ENCODE measurements around the gene DDOST. TPM values are rescaled to one million over a fixed set of nuclear protein-coding genes. Genes with fewer than 3 reads are reported as not detected.
A peak's percentile ranks its signal among the peaks of the same experiment; 100 is the strongest.

The DDOST gene
- polyA plus RNA-seq, 1 donor (not counting 4 experiments of a cell fraction or from before 2014, with no cell fraction given) = 263 TPM

DNA sequence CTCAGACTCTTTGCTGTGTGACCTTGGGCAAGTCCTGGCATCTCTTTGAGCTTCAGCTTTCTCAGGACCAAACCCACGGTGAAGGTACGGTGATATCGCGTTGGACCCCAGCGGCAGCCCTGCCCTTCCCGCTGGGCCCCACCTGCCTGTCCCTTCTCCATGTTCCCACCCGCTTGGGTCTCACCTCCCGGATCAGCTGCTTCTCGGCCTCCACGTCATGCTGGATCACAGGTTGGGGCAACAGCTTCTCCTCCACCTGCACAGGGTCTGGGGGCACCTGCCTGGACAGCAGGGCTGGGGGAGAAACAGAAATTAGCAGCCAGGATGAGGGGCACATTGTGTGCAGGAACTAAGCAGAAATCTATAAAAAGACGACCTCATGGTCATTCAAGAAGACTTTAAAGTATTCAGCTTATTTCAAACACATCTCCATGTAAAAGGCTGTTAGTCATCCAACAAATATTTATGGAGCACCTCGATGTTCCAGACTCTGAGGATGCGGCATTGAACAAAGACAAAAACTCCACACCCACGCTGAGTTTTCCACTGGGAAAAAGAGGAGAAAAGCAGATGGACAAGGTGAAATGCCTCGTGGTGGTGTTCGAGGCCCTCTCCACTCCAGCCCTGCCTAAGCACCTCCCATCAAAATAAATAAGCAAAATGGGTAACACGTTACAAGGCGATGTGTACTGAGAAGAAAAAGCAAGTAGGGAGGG is 37.2 kb upstream of the DDOST start:
- no peak for TF ChIP-seq EZH2 (IDR thresholded peaks at IDR 0.05; ENCODE audit: low read length)
- TF ChIP-seq, protein P1, sequence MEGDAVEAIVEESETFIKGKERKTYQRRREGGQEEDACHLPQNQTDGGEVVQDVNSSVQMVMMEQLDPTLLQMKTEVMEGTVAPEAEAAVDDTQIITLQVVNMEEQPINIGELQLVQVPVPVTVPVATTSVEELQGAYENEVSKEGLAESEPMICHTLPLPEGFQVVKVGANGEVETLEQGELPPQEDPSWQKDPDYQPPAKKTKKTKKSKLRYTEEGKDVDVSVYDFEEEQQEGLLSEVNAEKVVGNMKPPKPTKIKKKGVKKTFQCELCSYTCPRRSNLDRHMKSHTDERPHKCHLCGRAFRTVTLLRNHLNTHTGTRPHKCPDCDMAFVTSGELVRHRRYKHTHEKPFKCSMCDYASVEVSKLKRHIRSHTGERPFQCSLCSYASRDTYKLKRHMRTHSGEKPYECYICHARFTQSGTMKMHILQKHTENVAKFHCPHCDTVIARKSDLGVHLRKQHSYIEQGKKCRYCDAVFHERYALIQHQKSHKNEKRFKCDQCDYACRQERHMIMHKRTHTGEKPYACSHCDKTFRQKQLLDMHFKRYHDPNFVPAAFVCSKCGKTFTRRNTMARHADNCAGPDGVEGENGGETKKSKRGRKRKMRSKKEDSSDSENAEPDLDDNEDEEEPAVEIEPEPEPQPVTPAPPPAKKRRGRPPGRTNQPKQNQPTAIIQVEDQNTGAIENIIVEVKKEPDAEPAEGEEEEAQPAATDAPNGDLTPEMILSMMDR (optimal IDR thresholded peaks at IDR 0.05 in 1 of 3, IDR thresholded peaks at IDR 0.05 in 1 of 3, conservative IDR thresholded peaks at IDR 0.05 in 1 of 3; ENCODE audit: extremely low read depth in 1 of 3, insufficient read depth in 2 of 3, low read length in 3 of 3) = no peak
- Histone ChIP-seq H3K79me2 (ENCODE audit: control insufficient read depth, insufficient read depth, low read length) (no peaks in the 10 kb centered on the region), H4K20me1 (ENCODE audit: control insufficient read depth, extremely low read depth, insufficient read depth, low read length) (no peaks in the 10 kb centered on the region), H3K4me2 (ENCODE audit: control insufficient read depth, extremely low read depth, insufficient read depth, low read depth, low read length) (peak overlapping the region; percentile 18), H2AFZ (ENCODE audit: control insufficient read depth, low read length) (no peak overlapping the region), H3K4me3 (ENCODE audit: control insufficient read depth in 2 of 3, extremely low read depth in 1 of 3, insufficient read depth in 2 of 3, low read depth in 1 of 3, low read length in 3 of 3) (no peak overlapping the region), H3K9me1 (ENCODE audit: control insufficient read depth, extremely low read depth, insufficient read depth, low read length) (no peaks in the 10 kb centered on the region), H3K9me3 (ENCODE audit: control insufficient read depth, low read depth, low read length) (no peaks in the 10 kb centered on the region), H3K36me3 (ENCODE audit: control insufficient read depth in 2 of 2, extremely low read depth in 1 of 2, insufficient read depth in 2 of 2, low read length in 2 of 2) (peaks cover 0 to 16% of the 10 kb centered on the region in 2 experiments), H3K9ac (ENCODE audit: control insufficient read depth, extremely low read depth, insufficient read depth, low read length) (no peak overlapping the region), H3K4me1 (ENCODE audit: control insufficient read depth, extremely low read depth, insufficient read depth, low read length) (peaks cover 24% of the 10 kb centered on the region), H3K27me3 (ENCODE audit: control insufficient read depth, extremely low read depth, insufficient read depth, low read length) (no peaks in the 10 kb centered on the region), H3K27ac (ENCODE audit: control insufficient read depth, insufficient read depth, low read length) (no peak overlapping the region)
- dilution Hi-C loops (cut with MboI; ENCODE audit: extremely low pct_ligation_motif_present, low sequenced_read_pairs) = no loop called here
- FAIRE-seq (peak; percentile 81), DNase-seq (ENCODE audit: low read depth, low spot score) (no peak)

DNA sequence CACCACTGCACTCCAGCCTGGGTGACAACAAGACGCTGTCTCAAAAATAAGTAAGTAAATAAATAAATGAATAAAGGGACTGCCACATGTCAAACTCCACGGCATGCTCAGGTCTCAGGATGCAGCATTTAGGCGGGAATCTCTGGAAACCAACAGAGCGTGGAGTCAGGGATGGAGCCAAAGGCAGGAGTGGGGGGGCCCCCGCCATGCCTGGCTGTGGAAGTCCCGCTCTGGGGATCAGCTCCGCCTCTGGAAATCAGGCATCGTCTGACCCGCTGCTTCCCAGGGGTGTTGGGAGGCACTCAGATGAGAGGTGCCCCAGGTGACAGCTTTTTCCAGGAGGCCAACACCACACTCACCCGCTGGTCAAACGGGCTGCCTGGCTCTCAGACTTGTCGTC is 36.4 kb upstream of the DDOST start:
- dilution Hi-C loops (cut with MboI; ENCODE audit: extremely low pct_ligation_motif_present, low sequenced_read_pairs) = no loop called here
- peak overlapping the region; percentile 18 for H3K4me2 ChIP-seq (ENCODE audit: control insufficient read depth, extremely low read depth, insufficient read depth, low read depth, low read length)
- H3K9me3 ChIP-seq (ENCODE audit: control insufficient read depth, low read depth, low read length) = no peaks in the 10 kb centered on the region
- no peak for TF ChIP-seq EZH2 (IDR thresholded peaks at IDR 0.05; ENCODE audit: low read length)
- TF ChIP-seq, protein P1 (optimal IDR thresholded peaks at IDR 0.05 in 1 of 3, IDR thresholded peaks at IDR 0.05 in 1 of 3, conservative IDR thresholded peaks at IDR 0.05 in 1 of 3; ENCODE audit: extremely low read depth in 1 of 3, insufficient read depth in 2 of 3, low read length in 3 of 3) = no peak
- H3K36me3 ChIP-seq (ENCODE audit: control insufficient read depth in 2 of 2, extremely low read depth in 1 of 2, insufficient read depth in 2 of 2, low read length in 2 of 2) = peaks cover 0 to 14% of the 10 kb centered on the region in 2 experiments
- H3K9me1 ChIP-seq (ENCODE audit: control insufficient read depth, extremely low read depth, insufficient read depth, low read length) = no peaks in the 10 kb centered on the region
- H4K20me1 ChIP-seq (ENCODE audit: control insufficient read depth, extremely low read depth, insufficient read depth, low read length) = no peaks in the 10 kb centered on the region
- H3K27ac ChIP-seq (ENCODE audit: control insufficient read depth, insufficient read depth, low read length) = no peak overlapping the region
- no peak overlapping the region for H3K9ac ChIP-seq (ENCODE audit: control insufficient read depth, extremely low read depth, insufficient read depth, low read length)
- H3K27me3 ChIP-seq (ENCODE audit: control insufficient read depth, extremely low read depth, insufficient read depth, low read length) = no peaks in the 10 kb centered on the region
- DNase-seq (ENCODE audit: low read depth, low spot score) (no peak), FAIRE-seq (no peak)
- H3K79me2 ChIP-seq (ENCODE audit: control insufficient read depth, insufficient read depth, low read length) = no peaks in the 10 kb centered on the region
- no peak overlapping the region for H2AFZ ChIP-seq (ENCODE audit: control insufficient read depth, low read length)
- H3K4me3 ChIP-seq (ENCODE audit: control insufficient read depth in 2 of 3, extremely low read depth in 1 of 3, insufficient read depth in 2 of 3, low read depth in 1 of 3, low read length in 3 of 3) = no peak overlapping the region
- peaks cover 24% of the 10 kb centered on the region for H3K4me1 ChIP-seq (ENCODE audit: control insufficient read depth, extremely low read depth, insufficient read depth, low read length)

All from keratinocyte (primary cell).